Stomach (tissue), 9 donors: Measurements from ENCODE around the gene PRKAG1. TPM values are rescaled to one million over a fixed set of nuclear protein-coding genes. Genes with fewer than 3 reads are reported as not detected.

Experiments
- DNase-seq, 2 donors: peaks; one replicate each; pipeline versions ENCODE4 v3.0.0 to v3.0.0-alpha.2; 2013 to 2019
- H3K27ac ChIP-seq, 5 donors: fragments of 200-600 bp in 4 of 5; sonication (generic) in 4 of 5; one replicate each; pipeline ENCODE4 v1.5.1; 2013 to 2019; ENCODE audit warnings: mild to moderate bottlenecking in 1 of 5, moderate library complexity in 1 of 5
- H3K27me3 ChIP-seq, 3 donors: fragments of 200-600 bp; sonication (generic); one replicate each; pipeline ENCODE4 v1.5.1; 2017 to 2019; ENCODE audit warnings: mixed run types in 1 of 3
- H3K36me3 ChIP-seq, 4 donors: fragments of 200-600 bp; sonication (generic); 1 replicate in 3 of 4; 2 replicates in 1 of 4; pipeline ENCODE4 v1.5.1; 2016 to 2019
- H3K4me1 ChIP-seq, 4 donors: fragments of 200-600 bp; sonication (generic); one replicate each; pipeline ENCODE4 v1.5.1; 2016 to 2019
- H3K4me3 ChIP-seq, 4 donors: fragments of 200-600 bp; sonication (generic) in 3 of 4; one replicate each; pipeline ENCODE4 v1.5.1; 2016 to 2019; ENCODE audit warnings: mild to moderate bottlenecking in 1 of 4
- H3K9me3 ChIP-seq, 4 donors: fragments of 200-600 bp; sonication (generic); one replicate each; pipeline ENCODE4 v1.5.1; 2016 to 2019
- CTCF ChIP-seq, 7 experiments: fragments of 450-650 bp in 4 of 7; fragments of 200-600 bp in 3 of 7; sonication (generic) in 3 of 7; IDR thresholded peaks; one replicate each; pipeline ENCODE4 v1.5.1; 2016 to 2019; ENCODE audit warnings: antibody characterized with exemption in 7 of 7, control low read depth in 2 of 7, mild to moderate bottlenecking in 1 of 7
- EP300 ChIP-seq: sonication (generic); formaldehyde crosslinking; IDR thresholded peaks from one replicate; pipeline ENCODE4 v1.6.1; 2017; ENCODE audit warnings: antibody characterized with exemption
- POLR2A ChIP-seq, 4 donors: fragments of 450-650 bp; IDR thresholded peaks; one replicate each; pipeline ENCODE4 v1.6.1; 2016; ENCODE audit warnings: antibody characterized with exemption in 4 of 4, control low read depth in 2 of 4, mild to moderate bottlenecking in 1 of 4, moderate library complexity in 1 of 4
- POLR2AphosphoS5 ChIP-seq, 3 donors: sonication (generic); formaldehyde crosslinking; IDR thresholded peaks; one replicate each; pipeline ENCODE4 v1.6.1; 2016; ENCODE audit warnings: antibody characterized with exemption in 3 of 3
- WGBS, 5 donors: extraction: QIAGEN DNeasy Blood & Tissue Kit in 3 of 5; methylation state at CpG; one replicate each; pipeline versions ENCODE4 v1.1.5 to v1.1.7; 2013 to 2018; 5-methylcytosine and 5-hydroxymethylcytosine counted together
- intact Hi-C: fragments of 100-400 bp; cut with DNase I; formaldehyde crosslinking; loops from one replicate; pipeline ENCODE4 v1.15.1; 2023; ENCODE audit warnings: low total_unique reads
- polyA plus RNA-seq, 3 donors: library from polyadenylated mRNA; stranded (reverse); fragments of 200-250 nt; gene quantifications; one replicate each; pipeline ENCODE4 v1.2.3, GENCODE V29; 2013
- total RNA-seq, 5 donors: library from RNA; depleted of rRNA; stranded (reverse); fragments of >200 nt; gene quantifications; one replicate each; pipeline versions ENCODE4 v1.1.0 to v1.2.3, GENCODE V29; 2014 to 2016
- donor health status: healthy with polysubstance abuse.
- donor health status: Bipolar disorder and iron deficiency.
- donor health status: healthy.

PRKAG1 gene
- total and polyA plus RNA-seq, 8 donors = 5.8 to 68.7 (median 43.2) TPM

- no peak overlapping the region for H3K4me3 ChIP-seq
- TF ChIP-seq CTCF (IDR thresholded peaks at IDR 0.05) = no peak
- H3K27me3 ChIP-seq = no peaks in the 10 kb centered on the region
- peaks cover 15 to 39% (median 37%) of the 10 kb centered on the region in 4 donors for H3K36me3 ChIP-seq
- no peak overlapping the region for H3K27ac ChIP-seq
- whole genome bisulfite sequencing, 5 donors = 41 to 83% (median 60%) methylated on average over 1 of the region's 1 CpG
- H3K9me3 ChIP-seq = no peaks in the 10 kb centered on the region
- intact Hi-C loops = no loop called here
- peaks cover 12 to 33% (median 18%) of the 10 kb centered on the region in 4 donors for H3K4me1 ChIP-seq
- DNase-seq = no peak
Measured at GRCh38 chr12:49014547-49014946, 4.0 kb downstream of the PRKAG1 start.

- Histone ChIP-seq H3K27me3 (no peaks in the 10 kb centered on the region), H3K27ac (no peak overlapping the region), H3K36me3 (peaks cover 15 to 48% (median 45%) of the 10 kb centered on the region in 4 donors), H3K4me3 (no peak overlapping the region), H3K4me1 (peaks cover 12 to 27% (median 14%) of the 10 kb centered on the region in 4 donors), H3K9me3 (no peaks in the 10 kb centered on the region)
- no peak for DNase-seq
- intact Hi-C loops = no loop called here
- WGBS, 5 donors = 84 to 96% (median 89%) methylated on average over 3 of the region's 3 CpGs
- TF ChIP-seq EP300 (no peak), POLR2AphosphoS5 (IDR thresholded peaks at IDR 0.05) (no peak), POLR2A (IDR thresholded peaks at IDR 0.05) (no peak), CTCF (IDR thresholded peaks at IDR 0.05) (no peak)
Measured at GRCh38 chr12:49013428-49013827, 5.1 kb downstream of the PRKAG1 start.

- H3K4me1 ChIP-seq = peaks cover 8 to 22% (median 10%) of the 10 kb centered on the region in 4 donors
- intact Hi-C loops = no loop called here
- H3K9me3 ChIP-seq = no peaks in the 10 kb centered on the region
- no peak for TF ChIP-seq POLR2A (IDR thresholded peaks at IDR 0.05)
- TF ChIP-seq POLR2AphosphoS5 (IDR thresholded peaks at IDR 0.05) = no peak
- TF ChIP-seq CTCF (IDR thresholded peaks at IDR 0.05) = no peak
- TF ChIP-seq EP300 = no peak
- DNase-seq = no peak
- H3K27me3 ChIP-seq = no peaks in the 10 kb centered on the region
- peaks cover 15 to 55% (median 51%) of the 10 kb centered on the region in 4 donors for H3K36me3 ChIP-seq
- H3K27ac ChIP-seq = no peak overlapping the region
- H3K4me3 ChIP-seq = no peak overlapping the region
Measured at GRCh38 chr12:49012739-49013138, 5.8 kb downstream of the PRKAG1 start.

GRCh38 chr12:49010092-49010668, 8.4 kb downstream of the PRKAG1 start:
- Histone ChIP-seq H3K27me3 (peaks cover 0 to 5% (median 0%) of the 10 kb centered on the region in 3 donors), H3K4me1 (peaks cover 0 to under 1% (median 0%) of the 10 kb centered on the region in 4 donors), H3K9me3 (no peaks in the 10 kb centered on the region), H3K27ac (no peak overlapping the region), H3K36me3 (peaks cover 21 to 77% (median 71%) of the 10 kb centered on the region in 4 donors), H3K4me3 (no peak overlapping the region)
- intact Hi-C loops = no loop called here
- DNase-seq = no peak
- TF ChIP-seq CTCF (IDR thresholded peaks at IDR 0.05) = no peak
- TF ChIP-seq POLR2A (IDR thresholded peaks at IDR 0.05) = no peak
- no peak for TF ChIP-seq EP300
- TF ChIP-seq POLR2AphosphoS5 (IDR thresholded peaks at IDR 0.05) = no peak
- 70 to 88% (median 86%) methylated on average over 3 of the region's 3 CpGs for WGBS, 5 donors
